H1 (cell line): ENCODE data around the gene SGK2. TPM values are rescaled to one million over a fixed set of nuclear protein-coding genes. Genes with fewer than 3 reads are reported as not detected.

Source experiments
- CTCF ChIA-PET: fragments of 300-600 bp; sonication (Branson Sonifier 250); formaldehyde crosslinking; loops from one replicate; lab custom pipeline; 2021; ENCODE audit not compliant: partially characterized antibody; lab: Charles Lee
- POLR2A ChIA-PET: fragments of 300-600 bp; sonication (Branson Sonifier 250); formaldehyde crosslinking; loops from one replicate; lab custom pipeline; 2021; ENCODE audit warnings: inconsistent platforms; ENCODE audit not compliant: partially characterized antibody; lab: Charles Lee
- DNase-seq, 2 experiments: peaks; one replicate each; pipeline versions ENCODE4 v3.0.0 to v3.0.0-alpha.2; 2010 to 2022; ENCODE audit warnings: low spot score in 2 of 2, low read depth in 1 of 2, mixed read lengths in 1 of 2
- FAIRE-seq: peaks from 2 replicates; lab custom pipeline; 2011; peaks lifted over from hg19 to GRCh38; lab: Jason Lieb, UNC
- H2AFZ ChIP-seq: 2 replicates; pipeline ENCODE4 v1.8.1; 2012; ENCODE audit warnings: low read length, inconsistent platforms
- H2AK5ac ChIP-seq: 2 replicates; pipeline ENCODE4 v1.6.1; 2013; ENCODE audit warnings: low read depth, low read length
- H2BK120ac ChIP-seq: replicated peaks from 2 replicates; pipeline ENCODE3; 2013; ENCODE audit warnings: low read depth, low read length, inconsistent platforms
- H2BK12ac ChIP-seq: 2 replicates; pipeline ENCODE4 v1.6.1; 2013; ENCODE audit warnings: low read depth, low read length
- H2BK15ac ChIP-seq: 2 replicates; pipeline ENCODE4 v1.6.1; 2013; ENCODE audit warnings: low read length
- H2BK20ac ChIP-seq: 2 replicates; pipeline ENCODE4 v1.6.1; 2013; ENCODE audit warnings: low read length
- H2BK5ac ChIP-seq: 2 replicates; pipeline ENCODE4 v1.6.1; 2013; ENCODE audit warnings: low read depth, low read length
- H3K14ac ChIP-seq: 2 replicates; pipeline ENCODE4 v1.6.1; 2013; ENCODE audit warnings: inconsistent platforms; ENCODE audit not compliant: insufficient read length
- H3K18ac ChIP-seq: 2 replicates; pipeline ENCODE4 v1.6.1; 2013; ENCODE audit warnings: low read length; ENCODE audit errors: extremely low read depth
- H3K23ac ChIP-seq: 2 replicates; pipeline ENCODE4 v1.6.1; 2013; ENCODE audit warnings: inconsistent platforms; ENCODE audit not compliant: insufficient read length
- H3K23me2 ChIP-seq: 2 replicates; pipeline ENCODE4 v1.6.1; 2013; ENCODE audit warnings: low read depth, low read length
- H3K27ac ChIP-seq: 2 replicates; pipeline ENCODE4 v1.6.1; 2011; ENCODE audit warnings: low read depth, low read length, inconsistent platforms
- H3K27me3 ChIP-seq, 4 experiments: replicated peaks in 1 of 4; 1 replicate in 1 of 4; 2 replicates in 3 of 4; pipeline versions ENCODE4 v1.6.1 to v1.8.1; 2011 to 2013; ENCODE audit warnings: low read length in 3 of 4, mild to moderate bottlenecking in 3 of 4, inconsistent platforms in 2 of 4, mixed read lengths in 2 of 4, moderate library complexity in 1 of 4; ENCODE audit not compliant: control insufficient read depth in 3 of 4, insufficient read depth in 3 of 4; ENCODE audit errors: extremely low read depth in 1 of 4
- H3K36me3 ChIP-seq, 4 experiments: 2 replicates each; pipeline versions ENCODE4 v1.6.1 to v1.8.1; 2011 to 2013; ENCODE audit warnings: mild to moderate bottlenecking in 4 of 4, low read length in 3 of 4, moderate library complexity in 2 of 4, control low read depth in 1 of 4, inconsistent platforms in 1 of 4; ENCODE audit not compliant: insufficient read depth in 4 of 4, control insufficient read depth in 2 of 4
- H3K4ac ChIP-seq: replicated peaks from 2 replicates; pipeline ENCODE3; 2013; ENCODE audit warnings: low read length, low read depth, mixed read lengths, inconsistent platforms; ENCODE audit not compliant: insufficient read length
- H3K4me1 ChIP-seq, 4 experiments: replicated peaks in 1 of 4; 1 replicate in 1 of 4; 2 replicates in 3 of 4; pipeline versions ENCODE4 v1.6.1 to v1.8.1; 2011 to 2013; ENCODE audit warnings: low read length in 3 of 4, inconsistent platforms in 2 of 4, mixed read lengths in 1 of 4; ENCODE audit not compliant: insufficient read depth in 4 of 4, control insufficient read depth in 3 of 4
- H3K4me2 ChIP-seq, 2 experiments: 2 replicates each; pipeline versions ENCODE4 v1.6.1 to v1.8.1; 2011 to 2013; ENCODE audit warnings: low read depth in 2 of 2, low read length in 2 of 2, control low read depth in 1 of 2, inconsistent platforms in 1 of 2, mild to moderate bottlenecking in 1 of 2; ENCODE audit not compliant: insufficient read depth in 1 of 2
- H3K4me3 ChIP-seq, 4 experiments: fragments of 200-600, 300-600 bp in 1 of 4; sonication (generic), shearing (Covaris generic), sonication (Bioruptor Twin) in 1 of 4; 2 replicates each; pipeline versions ENCODE4 v1.5.1 to v1.8.1; 2011 to 2016; ENCODE audit warnings: low read length in 4 of 4, low read depth in 3 of 4, control low read depth in 2 of 4, inconsistent platforms in 2 of 4, mild to moderate bottlenecking in 2 of 4, mixed read lengths in 1 of 4, moderate library complexity in 1 of 4; ENCODE audit not compliant: insufficient read depth in 2 of 4; ENCODE audit errors: extremely low read depth in 1 of 4
- H3K56ac ChIP-seq: replicated peaks from 2 replicates; pipeline ENCODE3; 2013; ENCODE audit warnings: low read depth, mild to moderate bottlenecking, mixed read lengths, low read length, inconsistent platforms; ENCODE audit not compliant: insufficient read length
- H3K79me1 ChIP-seq: 2 replicates; pipeline ENCODE4 v1.6.1; 2013; ENCODE audit warnings: low read depth, low read length, control low read depth
- H3K79me2 ChIP-seq, 2 experiments: 2 replicates each; pipeline versions ENCODE4 v1.6.1 to v1.8.1; 2012 to 2013; ENCODE audit warnings: low read length in 2 of 2, mild to moderate bottlenecking in 2 of 2, inconsistent platforms in 1 of 2; ENCODE audit not compliant: insufficient read depth in 2 of 2, control insufficient read depth in 1 of 2
- H3K9ac ChIP-seq, 4 experiments: replicated peaks in 1 of 4; 1 replicate in 1 of 4; 2 replicates in 3 of 4; pipeline versions ENCODE4 v1.6.1 to v1.8.1; 2011 to 2013; ENCODE audit warnings: low read depth in 3 of 4, low read length in 3 of 4, control low read depth in 2 of 4, mild to moderate bottlenecking in 2 of 4, moderate library complexity in 2 of 4, inconsistent platforms in 1 of 4; ENCODE audit errors: extremely low read depth in 1 of 4
- H3K9me3 ChIP-seq, 2 experiments: 2 replicates each; pipeline versions ENCODE4 v1.6.1 to v1.8.1; 2012 to 2013; ENCODE audit warnings: mild to moderate bottlenecking in 2 of 2, moderate library complexity in 2 of 2, control low read depth in 1 of 2, inconsistent platforms in 1 of 2, low read depth in 1 of 2, low read length in 1 of 2, mixed read lengths in 1 of 2; ENCODE audit not compliant: insufficient read depth in 2 of 2
- H4K20me1 ChIP-seq, 2 experiments: replicated peaks in 1 of 2; 2 replicates each; pipeline versions ENCODE3 to v1.8.1; 2011 to 2013; ENCODE audit warnings: inconsistent platforms in 2 of 2, low read length in 2 of 2, mild to moderate bottlenecking in 1 of 2; ENCODE audit not compliant: insufficient read depth in 2 of 2, control insufficient read depth in 1 of 2
- H4K5ac ChIP-seq: 2 replicates; pipeline ENCODE4 v1.6.1; 2013; ENCODE audit warnings: low read length, low read depth, mixed read lengths, inconsistent platforms; ENCODE audit not compliant: insufficient read length
- H4K8ac ChIP-seq: 2 replicates; pipeline ENCODE4 v1.8.0; 2013; ENCODE audit warnings: mild to moderate bottlenecking, moderate library complexity, low read length, inconsistent platforms; ENCODE audit not compliant: insufficient read depth; ENCODE audit errors: extremely low read depth
- H4K91ac ChIP-seq: replicated peaks from 2 replicates; pipeline ENCODE3; 2013; ENCODE audit warnings: low read length, mixed read lengths, inconsistent platforms; ENCODE audit not compliant: insufficient read length
- CHD2 ChIP-seq: IDR thresholded peaks from 2 replicates; pipeline ENCODE4 v1.6.1; 2012; ENCODE audit warnings: low read length, improper control_type of control experiment
- CREB1 ChIP-seq: IDR thresholded peaks from 2 replicates; pipeline ENCODE4 v1.6.1; 2012; ENCODE audit warnings: inconsistent platforms
- RXRA ChIP-seq: IDR thresholded peaks from 2 replicates; pipeline ENCODE4 v1.6.1; 2011; ENCODE audit warnings: low read depth, mild to moderate bottlenecking, low read length, moderate library complexity; ENCODE audit not compliant: insufficient read depth
- SUZ12 ChIP-seq: fragments of 200-600 bp; sonication (generic); IDR thresholded peaks from 2 replicates; pipeline ENCODE4 v1.6.1; 2012; ENCODE audit warnings: mild to moderate bottlenecking, inconsistent platforms, low read length, moderate library complexity, mixed read lengths
- TCF12 ChIP-seq: IDR thresholded peaks from 2 replicates; pipeline ENCODE4 v1.6.1; 2011; ENCODE audit warnings: low read depth, mild to moderate bottlenecking, low read length
- WGBS, 2 experiments: shearing (Covaris generic) in 1 of 2; methylation state at CpG; one replicate each; pipeline versions ENCODE4 v1.1.6 to v1.1.7; 2013 to 2015; ENCODE audit warnings: low lambda C conversion rate in 2 of 2, mixed read lengths in 2 of 2, inconsistent platforms in 1 of 2, low coverage in 1 of 2, missing lambda C conversion rate in 1 of 2; ENCODE audit not compliant: insufficient replicate concordance in 2 of 2, insufficient coverage in 1 of 2, insufficient read length in 1 of 2; ENCODE audit errors: extremely low coverage in 1 of 2, missing lambda C conversion rate in 1 of 2; 5-methylcytosine and 5-hydroxymethylcytosine counted together
- polyA plus RNA-seq, 7 experiments: library from polyadenylated mRNA; depleted of rRNA in 3 of 7; stranded (reverse) in 5 of 7; unstranded in 2 of 7; fragments of >200 nt in 5 of 7; fragments of 200-250 nt in 2 of 7; gene quantifications; 1 replicate in 5 of 7; 2 replicates in 1 of 7; 4 replicates in 1 of 7; pipeline versions ENCODE4 v1.2.1 to v1.2.3, GENCODE V29; 2011 to 2013; ENCODE audit warnings: missing spikeins in 2 of 7, mixed read lengths in 2 of 7
- total RNA-seq: library from RNA; stranded (reverse); fragmentation: NEBNext Ultra II Directional; extraction: Animal tissue kit (Norgen Biotek cat#: 25700); gene quantifications from 2 replicates; pipeline ENCODE4 v1.2.1, GENCODE V29; 2021

The SGK2 gene
- total and polyA plus RNA-seq, 2 of the 8 experiments (the other 6 are each of a cell fraction or from before 2014, with no cell fraction given), result 0.21 TPM; not detected in 1

DNA sequence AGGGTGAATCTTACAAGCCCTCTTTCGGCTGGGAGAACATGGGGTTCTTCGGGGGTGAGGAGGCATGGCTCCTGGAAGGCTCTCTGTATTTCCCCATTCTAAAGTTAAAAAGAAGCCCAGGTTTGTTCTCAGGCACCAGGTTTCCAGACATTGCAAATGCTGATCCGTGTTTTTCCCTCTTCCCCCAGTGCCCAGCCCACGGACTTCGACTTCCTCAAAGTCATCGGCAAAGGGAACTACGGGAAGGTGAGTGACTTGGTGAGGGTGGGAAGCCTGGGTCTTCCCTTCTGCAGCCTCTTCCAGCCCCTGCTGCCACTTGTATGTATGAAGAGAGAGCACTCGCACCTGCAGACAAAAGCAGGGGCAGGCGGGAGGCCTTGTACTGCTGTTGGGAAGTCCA lies 8.7 kb downstream of the SGK2 start:
- H3K9me3 ChIP-seq, result no peaks in the 10 kb centered on the region
- no peak overlapping the region for H2BK12ac ChIP-seq
- DNase-seq (no peak), FAIRE-seq (no peak)
- no peak overlapping the region for H3K9ac ChIP-seq
- no peak overlapping the region for H4K8ac ChIP-seq
- H3K79me1 ChIP-seq, result no peaks in the 10 kb centered on the region
- ChIA-PET CTCF (no interaction called here), POLR2A (no interaction called here)
- no peak overlapping the region for H2BK15ac ChIP-seq
- WGBS, 2 experiments, result 93% methylated on average over 9 of the region's 9 CpGs; no CpG with 5 or more reads in 1 of the 2 experiments
- no peak overlapping the region for H3K4me3 ChIP-seq
- no peaks in the 10 kb centered on the region for H3K79me2 ChIP-seq
- no peak overlapping the region for H2AK5ac ChIP-seq
- H3K14ac ChIP-seq, result no peak overlapping the region
- H3K23me2 ChIP-seq, result peaks cover 3% of the 10 kb centered on the region; the same call in 1 of the 2 replicates
- H2BK5ac ChIP-seq, result no peak overlapping the region
- H3K4me2 ChIP-seq, result no peak overlapping the region
- no peaks in the 10 kb centered on the region for H3K27me3 ChIP-seq
- H3K4ac ChIP-seq, result no peak overlapping the region
- no peaks in the 10 kb centered on the region for H3K36me3 ChIP-seq
- H2BK120ac ChIP-seq, result no peak overlapping the region
- no peak overlapping the region for H4K91ac ChIP-seq
- H3K4me1 ChIP-seq, result no peaks in the 10 kb centered on the region; a peak in 1 of 7 replicates
- H3K56ac ChIP-seq, result no peak overlapping the region
- no peak overlapping the region for H3K27ac ChIP-seq
- no peak overlapping the region for H2BK20ac ChIP-seq
- H4K5ac ChIP-seq, result no peak overlapping the region
- no peak overlapping the region for H3K18ac ChIP-seq
- no peaks in the 10 kb centered on the region for H4K20me1 ChIP-seq
- no peak overlapping the region for H2AFZ ChIP-seq
- H3K23ac ChIP-seq, result no peak overlapping the region
- TF ChIP-seq CHD2 (no peak), SUZ12 (no peak), RXRA (no peak), CREB1 (no peak), TCF12 (no peak)
